Bronchial epithelial cell (primary cell): ENCODE measurements around the gene CFAP410. TPM values are rescaled to one million over a fixed set of nuclear protein-coding genes. Genes with fewer than 3 reads are reported as not detected.

ENCODE experiments used
- DNase-seq: peaks from one replicate; pipeline ENCODE4 v3.0.0-alpha.2; 2010; ENCODE audit warnings: low read depth
- FAIRE-seq: peaks from 2 replicates; lab custom pipeline; 2011; peaks lifted over from hg19 to GRCh38; lab: Jason Lieb, UNC
- H3K27me3 ChIP-seq: 2 replicates; pipeline ENCODE4 v1.5.1; 2011; ENCODE audit warnings: low read length; ENCODE audit not compliant: control insufficient read depth, insufficient read depth
- H3K36me3 ChIP-seq: 2 replicates; pipeline ENCODE4 v1.5.1; 2011; ENCODE audit warnings: low read length; ENCODE audit not compliant: control insufficient read depth, insufficient read depth
- H3K4me3 ChIP-seq: 2 replicates; pipeline ENCODE4 v1.5.1; 2011; ENCODE audit warnings: mild to moderate bottlenecking, low read depth, low read length, control low read depth
- CTCF ChIP-seq: IDR thresholded peaks from 2 replicates; pipeline ENCODE4 v1.5.1; 2011; ENCODE audit warnings: mild to moderate bottlenecking, moderate library complexity, low read length, control low read depth, inconsistent platforms; ENCODE audit not compliant: insufficient read depth, severe bottlenecking
- total RNA-seq: library from RNA; depleted of rRNA; stranded (reverse); fragments of >200 nt; gene quantifications from 2 replicates; pipeline ENCODE4 v1.2.1, GENCODE V29; 2014

CFAP410 gene
- total RNA-seq, 1 donor from 2014 or later, result 6.1 TPM

DNA sequence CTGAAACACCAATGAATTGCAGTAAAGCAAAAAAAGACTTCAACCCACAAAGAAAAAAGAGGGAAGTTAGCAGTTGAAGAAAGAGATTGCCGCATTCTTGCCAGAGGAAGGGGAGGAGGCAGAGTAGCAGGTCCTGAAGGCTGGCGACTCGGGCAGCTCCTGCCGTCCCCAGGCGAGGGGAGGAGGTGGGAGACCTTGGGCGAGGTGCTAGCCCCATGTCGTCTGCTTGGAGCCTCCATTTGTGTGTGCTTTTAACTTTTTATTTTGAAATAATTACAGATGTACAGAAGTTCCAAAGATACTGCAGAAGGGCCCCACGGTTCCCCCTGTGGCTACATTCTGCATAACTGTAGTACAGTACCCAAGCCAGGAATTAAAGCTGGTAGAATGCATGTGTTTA, 21.0 kb upstream of the CFAP410 start:
- FAIRE-seq, result no peak
- Histone ChIP-seq H3K4me3 (no peak overlapping the region), H3K36me3 (no peaks in the 10 kb centered on the region), H3K27me3 (no peaks in the 10 kb centered on the region)
- TF ChIP-seq CTCF, result no peak
- DNase-seq, result no peak

GRCh38 chr21:44359396-44359795, 20.2 kb upstream of the CFAP410 start:
- no peak for DNase-seq
- no peaks in the 10 kb centered on the region for H3K27me3 ChIP-seq
- no peak for FAIRE-seq
- H3K4me3 ChIP-seq, result no peak overlapping the region
- no peak for TF ChIP-seq CTCF
- no peaks in the 10 kb centered on the region for H3K36me3 ChIP-seq

GRCh38 chr21:44357064-44357837, 18.1 kb upstream of the CFAP410 start:
- Histone ChIP-seq H3K4me3 (no peak overlapping the region), H3K36me3 (no peaks in the 10 kb centered on the region), H3K27me3 (no peaks in the 10 kb centered on the region)
- TF ChIP-seq CTCF, result no peak
- DNase-seq (no peak), FAIRE-seq (no peak)

DNA sequence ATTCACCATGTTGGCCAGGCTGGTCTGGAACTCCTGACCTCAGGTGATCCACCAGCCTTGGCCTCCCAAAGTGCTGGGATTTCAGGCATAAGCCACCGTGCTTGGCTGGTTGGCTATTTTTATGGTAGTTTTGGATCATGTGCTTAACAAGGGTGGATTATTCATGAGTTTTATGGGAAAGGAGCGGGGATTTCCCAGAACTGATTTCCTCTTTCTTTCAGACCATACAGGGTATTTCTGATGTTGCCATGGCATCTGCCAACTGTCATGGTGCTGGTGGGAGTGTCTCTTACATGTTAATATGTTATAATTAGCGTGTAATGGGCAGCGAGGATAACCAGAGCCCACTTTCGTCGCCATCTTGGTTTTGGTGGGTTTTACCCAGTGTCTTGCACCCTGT, 17.4 kb upstream of the CFAP410 start:
- H3K27me3 ChIP-seq, result no peaks in the 10 kb centered on the region
- FAIRE-seq (no peak), DNase-seq (no peak)
- no peak overlapping the region for H3K4me3 ChIP-seq
- no peaks in the 10 kb centered on the region for H3K36me3 ChIP-seq
- TF ChIP-seq CTCF, result no peak

GRCh38 chr21:44356160-44356559, 17.0 kb upstream of the CFAP410 start:
- no peak for DNase-seq
- Histone ChIP-seq H3K27me3 (peaks cover 3% of the 10 kb centered on the region), H3K36me3 (no peaks in the 10 kb centered on the region), H3K4me3 (no peak overlapping the region)
- no peak for FAIRE-seq
- TF ChIP-seq CTCF, result no peak
